HG02610 (cell line): ENCODE data around the gene PALLD.
"Not testable (repeated sequence)": the region's sequence is repeated elsewhere in the genome, so short reads cannot be mapped to it uniquely, and the experiment has no call there.

ENCODE experiments used
- ATAC-seq: cut with Tn5 transposase; IDR thresholded peaks from one replicate; pipeline ENCODE4 v1.9.1; 2021; ENCODE audit warnings: mild to moderate bottlenecking, moderate library complexity; ENCODE audit not compliant: unreplicated experiment

Gene PALLD

GRCh38 chr4:168496834-168497233, at the start of gene PALLD:
TSS of gene PALLD (plus strand) at chr4:168497052.
- no peak for ATAC-seq

GRCh38 chr4:168449063-168449462, 47.8 kb upstream of the PALLD start:
- not testable (repeated sequence) for ATAC-seq

- ATAC-seq: no peak
Observed at GRCh38 chr4:168449719-168450452, 47.0 kb upstream of the PALLD start.

- peak; percentile 23 for ATAC-seq
Observed at GRCh38 chr4:168451331-168451730, 45.5 kb upstream of the PALLD start.

GRCh38 chr4:168451744-168452390, 45.0 kb upstream of the PALLD start:
- ATAC-seq: peak; percentile 87

DNA sequence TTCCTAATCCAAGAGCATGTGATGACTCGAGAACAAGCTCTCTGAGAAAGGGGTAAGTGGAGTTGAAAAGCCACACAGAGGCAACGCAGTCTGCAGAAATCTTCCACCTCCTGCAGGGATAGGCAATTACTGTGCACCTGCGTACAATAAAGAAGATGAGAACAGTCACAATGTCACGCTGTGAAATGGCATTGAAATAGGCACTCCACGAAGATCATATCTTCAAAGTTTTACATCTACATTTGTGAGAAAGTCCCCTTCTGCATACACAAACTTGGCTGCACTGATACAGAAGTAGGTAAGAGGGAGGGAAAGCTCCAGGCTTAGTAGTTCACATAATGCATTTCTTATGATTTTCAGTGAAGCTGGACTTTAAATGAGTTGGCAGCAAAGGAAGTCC, 43.7 kb upstream of the PALLD start:
- ATAC-seq: no peak

- not testable (repeated sequence) for ATAC-seq
Observed at GRCh38 chr4:168458256-168458655, 38.6 kb upstream of the PALLD start.

DNA sequence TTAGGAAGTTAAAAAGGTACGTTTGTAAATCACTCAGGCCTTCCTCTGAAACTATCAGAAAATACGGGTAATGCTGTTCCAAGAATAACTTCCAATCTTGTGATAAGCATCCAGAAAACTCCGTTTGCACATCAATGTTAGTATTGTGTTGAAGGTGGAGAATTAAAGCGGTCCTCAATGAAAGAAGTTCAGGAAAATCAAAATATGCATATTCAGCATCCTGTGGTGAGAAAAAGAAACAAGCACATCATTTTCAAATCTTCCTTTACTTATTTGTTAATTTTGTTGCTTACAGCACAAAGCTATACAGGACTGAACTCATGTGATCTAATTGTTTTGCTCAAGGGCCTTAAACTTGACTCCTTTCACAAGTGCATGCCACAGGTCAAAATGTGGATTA, 35.0 kb upstream of the PALLD start:
- ATAC-seq: no peak

- ATAC-seq: no peak
Observed at GRCh38 chr4:168472920-168473319, 23.9 kb upstream of the PALLD start.

DNA sequence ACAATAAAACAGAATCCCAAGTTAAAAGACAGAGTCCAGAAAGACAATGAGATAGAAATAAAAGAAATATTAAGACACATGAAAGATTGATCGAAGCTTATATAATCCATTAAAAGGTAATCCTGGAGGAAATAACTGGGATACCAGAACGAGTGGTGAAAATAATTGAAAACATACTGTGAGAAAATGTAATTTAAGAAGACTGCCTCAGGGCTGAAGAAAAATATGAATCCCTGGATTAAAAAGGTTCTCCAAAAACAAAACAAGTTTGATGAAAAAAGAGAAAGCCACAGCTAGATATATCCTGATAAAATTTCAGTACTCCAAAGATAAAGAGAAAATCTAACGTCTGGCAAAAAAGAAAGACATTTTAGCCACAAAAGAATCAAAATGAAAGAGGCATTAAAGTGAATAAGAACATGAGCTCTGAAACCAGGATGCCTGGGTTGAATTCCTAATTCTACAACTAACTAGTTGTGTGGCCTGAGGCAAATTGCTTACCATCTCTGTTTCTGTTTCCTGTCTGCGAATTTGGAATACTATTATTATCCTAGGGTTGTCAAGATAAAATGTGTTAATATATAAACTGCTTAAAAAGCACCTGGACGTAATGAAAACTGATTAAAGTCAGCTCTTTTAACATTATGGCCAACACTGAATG, 22.1 kb upstream of the PALLD start:
- ATAC-seq: no peak

DNA sequence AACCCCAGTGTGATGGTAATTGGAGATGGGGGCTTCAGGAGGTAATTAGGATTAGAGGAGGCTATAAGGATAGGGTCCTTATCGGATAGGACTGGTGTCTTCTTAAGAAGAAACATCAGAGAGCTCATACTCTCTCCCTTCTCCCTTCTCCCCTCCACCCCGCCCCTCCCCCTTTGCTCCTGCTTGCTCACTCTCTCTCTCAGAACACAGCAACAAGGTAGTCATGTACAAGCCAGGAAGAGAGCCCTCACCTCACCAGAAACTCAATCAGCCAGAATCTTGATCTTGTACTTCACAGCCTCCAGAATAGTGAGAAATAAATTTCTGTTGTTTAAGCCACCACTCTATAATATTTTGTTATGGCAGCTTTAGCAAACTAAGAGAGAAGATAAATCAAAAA, 21.1 kb upstream of the PALLD start:
- ATAC-seq: no peak

DNA sequence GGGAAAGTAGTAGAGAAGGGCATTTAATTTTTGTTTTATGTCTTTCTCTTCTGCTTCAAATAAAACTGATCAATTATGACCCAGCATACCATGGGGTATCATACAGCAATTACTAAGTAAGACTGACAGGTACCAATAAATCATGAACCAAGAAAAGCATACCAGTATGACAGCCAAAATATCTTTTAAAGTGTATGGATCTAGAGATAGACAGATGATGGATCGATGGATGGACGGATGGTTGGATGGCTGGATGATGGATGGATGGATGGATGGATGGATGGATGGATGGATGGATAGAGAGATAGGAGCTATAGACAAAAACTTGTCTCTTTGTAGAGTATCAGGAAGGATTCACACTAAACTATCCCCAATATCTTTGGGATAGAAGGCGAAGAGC, 18.0 kb upstream of the PALLD start:
- ATAC-seq: no peak

DNA sequence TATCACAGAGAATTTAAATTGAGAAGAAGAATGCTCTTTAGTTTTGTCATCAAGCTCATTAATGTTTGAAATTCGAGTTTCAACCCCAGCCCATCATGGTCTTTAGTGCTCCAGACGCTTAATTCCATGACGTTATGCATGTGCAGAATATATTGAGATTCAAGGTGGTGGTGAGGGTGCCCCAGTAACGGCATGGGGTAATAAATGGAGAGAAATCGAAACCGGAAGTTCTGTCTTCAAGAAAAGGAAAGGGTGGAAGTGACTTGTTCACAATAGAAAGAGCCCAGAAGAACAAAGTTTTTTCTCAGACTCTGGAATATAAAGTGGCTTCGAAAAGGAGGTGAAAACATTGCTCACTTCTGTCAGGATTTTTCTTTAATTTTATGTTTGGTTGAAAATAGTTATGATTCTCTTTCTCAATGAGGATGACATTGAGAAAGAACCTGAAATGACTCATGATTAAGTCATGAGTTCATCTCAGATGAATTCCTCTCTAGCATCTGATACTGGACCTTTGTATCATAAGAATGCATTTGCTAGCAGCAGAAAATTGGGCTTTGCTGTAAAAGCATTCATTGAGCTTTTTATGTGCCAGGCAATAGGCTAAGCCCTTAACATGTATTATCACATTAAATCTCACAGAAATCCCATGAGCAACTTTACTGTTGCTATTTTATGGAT, 15.8 kb upstream of the PALLD start:
- ATAC-seq: peak; percentile 41

- ATAC-seq: no peak
Observed at GRCh38 chr4:168483811-168484210, 13.0 kb upstream of the PALLD start.

- ATAC-seq: no peak
Observed at GRCh38 chr4:168484626-168485025, 12.2 kb upstream of the PALLD start.

DNA sequence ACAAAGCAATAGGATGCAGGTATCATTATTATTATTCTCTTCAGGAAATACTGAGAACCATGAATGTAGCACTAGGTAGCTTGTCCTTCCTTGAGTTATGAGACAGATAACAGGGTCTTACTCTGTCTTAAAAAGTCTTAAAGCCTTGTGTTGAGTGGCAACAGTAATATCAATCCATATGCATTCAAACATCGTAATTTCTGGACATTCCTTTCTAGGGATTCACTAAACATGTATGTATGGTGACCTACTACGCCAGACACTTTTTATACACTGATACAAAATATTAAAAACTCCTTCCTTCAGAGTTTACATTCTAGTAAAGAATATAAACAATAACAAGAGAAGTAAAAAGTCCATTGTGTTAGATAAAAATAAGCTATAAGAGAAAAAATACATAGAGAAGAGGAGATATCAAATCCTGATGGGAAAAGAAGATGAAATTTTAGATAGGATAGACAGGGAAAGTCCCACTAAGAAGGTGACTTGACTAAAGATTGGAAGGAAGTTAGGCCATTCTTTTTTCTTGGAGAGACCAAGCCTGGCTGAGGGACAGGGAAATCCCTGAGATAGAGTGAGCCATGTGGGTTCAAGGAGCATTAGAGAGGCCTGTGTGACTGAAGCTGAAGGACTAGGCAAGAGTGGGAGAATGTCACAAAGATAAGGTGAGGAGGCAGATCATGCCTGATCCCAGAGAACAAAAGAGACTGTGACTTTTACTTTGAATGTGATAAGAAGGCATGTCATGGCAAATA, 11.5 kb upstream of the PALLD start:
- no peak for ATAC-seq

DNA sequence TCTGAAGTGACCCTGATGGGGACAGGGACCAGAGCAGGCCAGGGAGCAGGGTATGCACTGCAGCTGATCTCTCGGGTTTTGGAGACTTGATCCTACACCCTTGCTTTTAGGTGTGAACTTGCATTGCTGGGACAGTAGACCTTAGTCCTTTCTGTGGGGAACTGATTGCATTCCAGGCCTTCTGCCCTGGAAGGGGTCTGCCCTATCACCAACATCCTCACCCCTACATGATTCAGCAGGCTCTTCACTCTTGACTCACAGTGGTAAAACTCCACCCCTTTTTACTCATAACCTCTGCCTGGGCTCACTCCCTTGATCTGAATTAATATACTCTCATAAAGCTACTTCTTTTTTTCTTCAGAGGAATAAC, 10.0 kb upstream of the PALLD start:
- peak; percentile 52 for ATAC-seq

DNA sequence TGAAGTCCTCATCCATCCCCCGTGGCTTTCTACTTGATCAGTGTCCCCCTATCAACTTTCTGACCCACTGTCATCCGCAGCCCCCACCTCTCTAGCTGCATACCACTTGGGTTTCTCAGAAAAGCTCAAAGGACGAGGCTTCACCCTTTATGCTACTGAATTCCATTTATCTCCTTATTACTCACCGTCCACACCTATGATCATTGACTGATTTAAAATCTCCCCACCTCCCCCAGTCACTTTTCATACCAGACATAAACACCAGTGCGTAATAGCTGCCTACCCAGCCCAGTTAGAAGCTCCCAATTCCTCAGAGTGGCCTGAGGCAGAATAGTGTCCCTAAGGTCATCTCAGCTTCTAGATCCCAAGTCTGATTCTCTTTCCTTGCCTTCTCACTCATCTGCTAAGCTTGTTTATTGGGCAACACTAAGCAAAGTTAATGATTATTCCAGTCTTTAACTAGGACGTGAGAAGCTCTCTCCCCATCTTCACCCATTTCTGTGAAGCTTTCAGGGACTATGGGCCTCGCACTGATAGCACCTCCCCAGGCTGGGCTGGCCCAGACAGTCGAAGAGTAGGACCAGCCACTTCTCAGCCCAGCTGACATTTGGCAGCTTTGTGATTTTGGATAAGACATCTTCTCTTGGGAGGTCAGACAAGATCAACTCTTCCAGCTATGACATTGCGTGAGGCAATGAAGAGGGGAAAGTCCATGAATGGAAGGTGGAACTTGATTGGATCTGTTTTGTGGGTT, 9.4 kb upstream of the PALLD start:
- ATAC-seq: no peak

DNA sequence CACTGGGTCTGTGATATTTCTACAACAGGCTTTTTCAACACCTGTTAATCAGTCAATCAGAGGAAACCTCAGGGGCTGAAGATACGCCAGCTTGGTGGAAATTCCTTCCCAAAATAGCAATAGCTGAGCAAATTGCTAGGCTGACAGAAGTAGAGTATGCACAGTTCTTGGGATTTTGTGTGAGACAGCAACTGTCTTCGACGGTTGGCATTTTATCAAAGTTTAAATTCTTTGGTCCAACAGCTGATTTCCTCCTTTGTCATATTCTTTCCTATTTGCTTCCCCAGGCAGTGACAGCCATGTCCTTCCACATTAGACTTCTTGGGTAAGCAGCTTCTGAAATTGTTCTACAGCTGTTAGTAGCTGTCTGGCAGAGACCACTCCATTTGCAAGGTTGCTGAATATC, 8.0 kb upstream of the PALLD start:
- no peak for ATAC-seq

GRCh38 chr4:168489616-168490015, 7.2 kb upstream of the PALLD start:
- no peak for ATAC-seq
